Spinal cord (tissue), 10 donors: ENCODE data around the gene CAPG. TPM values are rescaled to one million over a fixed set of nuclear protein-coding genes. Genes with fewer than 3 reads are reported as not detected.

ENCODE experiments used
- DNase-seq, 6 donors: peaks; one replicate each; pipeline versions ENCODE4 v3.0.0 to v3.0.0-alpha.2; 2013 to 2015; ENCODE audit warnings: low spot score in 6 of 6, low read depth in 4 of 6
- H3K27ac ChIP-seq: one replicate; pipeline ENCODE4 v1.5.1; 2013; ENCODE audit warnings: low read depth, low read length, control low read depth
- H3K27me3 ChIP-seq: one replicate; pipeline ENCODE4 v1.6.1; 2013; ENCODE audit warnings: low read length; ENCODE audit not compliant: control insufficient read depth, insufficient read depth
- H3K36me3 ChIP-seq: one replicate; pipeline ENCODE4 v1.6.1; 2013; ENCODE audit warnings: low read length; ENCODE audit not compliant: control insufficient read depth, insufficient read depth
- H3K4me1 ChIP-seq: one replicate; pipeline ENCODE4 v1.6.1; 2013; ENCODE audit warnings: low read length; ENCODE audit not compliant: control insufficient read depth, insufficient read depth
- H3K4me3 ChIP-seq: one replicate; pipeline ENCODE4 v1.5.1; 2013; ENCODE audit warnings: low read depth, low read length, control low read depth
- H3K9me3 ChIP-seq: one replicate; pipeline ENCODE4 v1.6.1; 2013; ENCODE audit warnings: low read length; ENCODE audit not compliant: control insufficient read depth, insufficient read depth
- whole genome bisulfite sequencing: methylation state at CpG from one replicate; pipeline ENCODE4 v1.1.5; 2013; ENCODE audit warnings: missing lambda C conversion rate; ENCODE audit not compliant: insufficient coverage; 5-methylcytosine and 5-hydroxymethylcytosine counted together
- polyA plus RNA-seq, 2 donors: library from polyadenylated mRNA; unstranded; fragments of 120-200 nt; gene quantifications; one replicate each; pipeline ENCODE4 v1.2.1, GENCODE V29; 2013; ENCODE audit not compliant: insufficient read length in 2 of 2
- small RNA-seq: library from RNA; depleted of rRNA; stranded (forward); fragments of <200 nt; gene quantifications from one replicate; pipeline ENCODE3, GENCODE V24; 2014; ENCODE audit warnings: low replicate concordance
- total RNA-seq, 2 donors: library from RNA; depleted of rRNA in 1 of 2; stranded (reverse); fragments of 120-200 nt in 1 of 2; fragments of >200 nt in 1 of 2; gene quantifications; one replicate each; pipeline versions ENCODE4 v1.2.3 to v1.2.4, GENCODE V29; 2013 to 2014
- donor health status: healthy.

Gene CAPG
- total and polyA plus RNA-seq, 4 donors, result 20.2 to 41.3 (median 26.7) TPM

- no peaks in the 10 kb centered on the region for H3K9me3 ChIP-seq
- H3K36me3 ChIP-seq, result peaks cover 28% of the 10 kb centered on the region
- 55% methylated on average over 15 of the region's 16 CpGs for WGBS
- DNase-seq, result peak in 1 of 6 donors; percentile 22
- H3K27ac ChIP-seq, result peak overlapping the region; percentile 54
- peak overlapping the region; percentile 77 for H3K4me3 ChIP-seq
- peaks cover 20% of the 10 kb centered on the region for H3K4me1 ChIP-seq
- H3K27me3 ChIP-seq, result no peaks in the 10 kb centered on the region
Observed at GRCh38 chr2:85353876-85354285, 56.3 kb downstream of the CAPG start.

- no peaks in the 10 kb centered on the region for H3K4me1 ChIP-seq
- DNase-seq, result no peak
- WGBS, result 94% methylated on average over 3 of the region's 3 CpGs
- H3K9me3 ChIP-seq, result no peaks in the 10 kb centered on the region
- H3K27me3 ChIP-seq, result no peaks in the 10 kb centered on the region
- no peak overlapping the region for H3K27ac ChIP-seq
- peaks cover 66% of the 10 kb centered on the region for H3K36me3 ChIP-seq
- no peak overlapping the region for H3K4me3 ChIP-seq
Observed at GRCh38 chr2:85347599-85347998, 62.6 kb downstream of the CAPG start.

Small RNAs within 50 kb of the gene (small RNA-seq; reads per million reads assigned to genes)
- gene AC062037.1 (not detected), gene AC062037.2 (not detected), gene RF00019 (not detected), gene RN7SL113P (not detected), gene RN7SL251P (not detected)

Other genes with a start within 250 kb of the CAPG start
- 10 to 100 TPM; 45.5 to 63.7 TPM for gene TGOLN2, start 82.4 kb downstream of the CAPG start, total RNA-seq
- 10 to 100 TPM; 64.3 to 69.8 TPM for gene TGOLN2, start 82.4 kb downstream of the CAPG start, polyA plus RNA-seq
- gene RETSAT, start 55.8 kb downstream of the CAPG start, total RNA-seq, result 10 to 100 TPM; 30.6 to 32.8 TPM
- 10 to 100 TPM; 30.9 to 36.4 TPM for gene RETSAT, start 55.8 kb downstream of the CAPG start, polyA plus RNA-seq
- 10 to 100 TPM; 17.4 to 23.9 TPM for gene ELMOD3, start 55.6 kb downstream of the CAPG start, total RNA-seq
- 10 to 100 TPM; 25.2 to 35.7 TPM for gene ELMOD3, start 55.6 kb downstream of the CAPG start, polyA plus RNA-seq
- 1 to 10 TPM in 1 of 2 donors, not detected in 1; 1.2 TPM for gene SH2D6, start 8.3 kb upstream of the CAPG start, total RNA-seq
- gene SH2D6, start 8.3 kb upstream of the CAPG start, polyA plus RNA-seq, result 1 to 10 TPM; 1.0 to 2.1 TPM
- gene MAT2A, start 128.8 kb upstream of the CAPG start, total RNA-seq, result 100 to 1,000 TPM; 112 to 119 TPM
- 100 to 1,000 TPM; 327 to 337 TPM for gene MAT2A, start 128.8 kb upstream of the CAPG start, polyA plus RNA-seq
- 10 to 100 TPM; 30.8 to 53.3 TPM for gene GGCX, start 151.1 kb upstream of the CAPG start, total RNA-seq
- gene GGCX, start 151.1 kb upstream of the CAPG start, polyA plus RNA-seq, result 10 to 100 TPM; 31.0 to 44.7 TPM
- gene VAMP8, start 167.2 kb upstream of the CAPG start, total RNA-seq, result 10 to 100 TPM; 10.3 to 32.3 TPM
- 10 to 100 TPM; 11.5 to 13.9 TPM for gene VAMP8, start 167.2 kb upstream of the CAPG start, polyA plus RNA-seq
- 10 to 100 TPM; 13.7 to 45.4 TPM for gene VAMP5, start 174.1 kb upstream of the CAPG start, total RNA-seq
- 10 to 100 TPM; 27.1 to 43.5 TPM for gene VAMP5, start 174.1 kb upstream of the CAPG start, polyA plus RNA-seq
- 100 to 1,000 TPM in 1 of 2 donors, 10 to 100 TPM in 1; 69.3 to 213 TPM for gene RNF181, start 185.4 kb upstream of the CAPG start, total RNA-seq
- gene RNF181, start 185.4 kb upstream of the CAPG start, polyA plus RNA-seq, result 100 to 1,000 TPM; 105 to 111 TPM
- 10 to 100 TPM in 1 of 2 donors, 1 to 10 TPM in 1; 5.4 to 22.2 TPM for gene TMEM150A, start 192.3 kb upstream of the CAPG start, total RNA-seq
- 10 to 100 TPM; 12.6 to 18.5 TPM for gene TMEM150A, start 192.3 kb upstream of the CAPG start, polyA plus RNA-seq
- 10 to 100 TPM; 31.6 to 40.4 TPM for gene C2orf68, start 201.7 kb upstream of the CAPG start, total RNA-seq
- gene C2orf68, start 201.7 kb upstream of the CAPG start, polyA plus RNA-seq, result 10 to 100 TPM; 41.7 to 53.0 TPM
- 10 to 100 TPM; 33.7 to 48.5 TPM for gene USP39, start 205.8 kb upstream of the CAPG start, total RNA-seq
- gene USP39, start 205.8 kb upstream of the CAPG start, polyA plus RNA-seq, result 10 to 100 TPM; 54.1 to 59.6 TPM